ENCODE results near the gene PAK4. TPM values are rescaled to one million over a fixed set of nuclear protein-coding genes. Genes with fewer than 3 reads are reported as not detected.

The PAK4 gene
- total and polyA plus RNA-seq, 2 of the 8 experiments (the other 6 are each of a cell fraction or from before 2014, with no cell fraction given): 50.7 to 64.4 TPM

DNA sequence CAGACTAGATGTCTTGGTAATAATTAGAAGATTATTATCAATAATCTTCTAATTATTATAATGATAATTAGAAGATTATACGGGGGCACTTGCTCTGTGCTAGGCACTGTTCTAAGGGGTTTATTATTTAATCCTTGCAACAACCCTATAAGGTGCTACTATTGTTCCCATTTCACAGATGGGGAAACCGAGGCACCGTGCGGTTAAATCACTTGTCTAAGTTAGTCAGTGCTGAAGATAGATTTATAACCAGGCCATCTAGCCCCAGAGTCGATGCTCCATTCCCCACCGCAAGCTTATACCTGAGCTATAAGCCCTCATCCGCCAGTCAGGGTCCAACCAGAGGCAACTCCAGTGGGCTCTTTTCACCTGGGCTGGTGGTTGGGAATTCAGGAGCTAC is 43.4 kb upstream of the PAK4 start (continued):
- TF ChIP-seq SIX5 (IDR thresholded peaks at IDR 0.05; ENCODE audit: low read depth, low read length) (no peak), JUND (IDR thresholded peaks at IDR 0.05; ENCODE audit: low read length) (no peak), CEBPB (IDR thresholded peaks at IDR 0.05; ENCODE audit: low read depth, low read length) (no peak)
